RWPE2 (cell line): ENCODE measurements around the gene KCNF1.

Source experiments
- ATAC-seq: fragments of 200-7000 bp; cut with Tn5 transposase; 3 replicates; pipeline ENCODE4 v1.9.1; 2021; ENCODE audit warnings: low read depth
- DNase-seq: peaks from one replicate; pipeline ENCODE4 v3.0.0-alpha.2; 2020; ENCODE audit warnings: low spot score
- H3K27ac ChIP-seq: fragments of 450-650 bp; 2 replicates; pipeline ENCODE4 v1.5.1; 2017; ENCODE audit warnings: mild to moderate bottlenecking; ENCODE audit not compliant: poor library complexity, severe bottlenecking
- H3K27me3 ChIP-seq: fragments of 250-450 bp; sonication (Bioruptor Pico); 2 replicates; pipeline ENCODE4 v1.5.1; 2021; ENCODE audit warnings: mild to moderate bottlenecking, moderate library complexity; ENCODE audit not compliant: insufficient read depth, poor library complexity, severe bottlenecking
- H3K36me3 ChIP-seq: fragments of 250-450 bp; sonication (Bioruptor Pico); 2 replicates; pipeline ENCODE4 v1.5.1; 2020; ENCODE audit warnings: low read depth, mild to moderate bottlenecking, moderate library complexity
- H3K4me1 ChIP-seq: fragments of 250-450 bp; sonication (Bioruptor Pico); 2 replicates; pipeline ENCODE4 v1.5.1; 2021; ENCODE audit warnings: mild to moderate bottlenecking, moderate library complexity; ENCODE audit not compliant: insufficient read depth, poor library complexity, severe bottlenecking
- H3K4me3 ChIP-seq: fragments of 250-450 bp; sonication (Bioruptor Pico); 2 replicates; pipeline ENCODE4 v1.5.1; 2021; ENCODE audit warnings: mild to moderate bottlenecking, moderate library complexity; ENCODE audit not compliant: severe bottlenecking
- H3K9me3 ChIP-seq: fragments of 250-450 bp; sonication (Bioruptor Pico); 2 replicates; pipeline ENCODE4 v1.5.1; 2021; ENCODE audit warnings: mild to moderate bottlenecking, moderate library complexity; ENCODE audit not compliant: severe bottlenecking
- TF ChIP-seq, protein P1 (sequence below): fragments of 450-650 bp; IDR thresholded peaks from one replicate; pipeline ENCODE4 v1.5.1; 2017; ENCODE audit warnings: mild to moderate bottlenecking, moderate library complexity; ENCODE audit not compliant: poor library complexity, severe bottlenecking

The KCNF1 gene

DNA sequence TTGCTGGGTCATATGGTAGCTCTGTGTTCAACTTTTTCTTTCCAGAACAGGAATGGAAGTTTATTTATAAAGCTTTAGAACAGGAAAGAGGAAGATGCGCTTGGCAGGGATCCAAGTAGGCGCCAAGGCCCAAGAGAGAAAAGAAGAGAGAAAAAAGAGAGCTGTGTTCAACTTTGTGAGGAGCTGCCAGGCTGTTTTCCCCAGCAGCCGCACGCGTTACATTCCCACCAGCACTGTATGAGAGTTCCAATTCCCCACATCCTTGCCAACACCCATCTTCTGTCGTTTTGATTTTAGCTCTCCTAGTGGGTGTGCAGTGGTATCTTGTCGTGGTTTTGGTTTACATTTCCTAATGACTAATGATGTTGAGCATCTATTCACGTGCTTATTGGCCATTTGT lies 51.4 kb downstream of the KCNF1 start:
- Histone ChIP-seq H3K4me1 (no peaks in the 10 kb centered on the region), H3K27ac (no peak overlapping the region), H3K27me3 (peaks cover 5% of the 10 kb centered on the region), H3K4me3 (no peak overlapping the region), H3K9me3 (no peaks in the 10 kb centered on the region), H3K36me3 (no peaks in the 10 kb centered on the region)
- no peak for ATAC-seq
- no peak for DNase-seq
- TF ChIP-seq, protein P1, sequence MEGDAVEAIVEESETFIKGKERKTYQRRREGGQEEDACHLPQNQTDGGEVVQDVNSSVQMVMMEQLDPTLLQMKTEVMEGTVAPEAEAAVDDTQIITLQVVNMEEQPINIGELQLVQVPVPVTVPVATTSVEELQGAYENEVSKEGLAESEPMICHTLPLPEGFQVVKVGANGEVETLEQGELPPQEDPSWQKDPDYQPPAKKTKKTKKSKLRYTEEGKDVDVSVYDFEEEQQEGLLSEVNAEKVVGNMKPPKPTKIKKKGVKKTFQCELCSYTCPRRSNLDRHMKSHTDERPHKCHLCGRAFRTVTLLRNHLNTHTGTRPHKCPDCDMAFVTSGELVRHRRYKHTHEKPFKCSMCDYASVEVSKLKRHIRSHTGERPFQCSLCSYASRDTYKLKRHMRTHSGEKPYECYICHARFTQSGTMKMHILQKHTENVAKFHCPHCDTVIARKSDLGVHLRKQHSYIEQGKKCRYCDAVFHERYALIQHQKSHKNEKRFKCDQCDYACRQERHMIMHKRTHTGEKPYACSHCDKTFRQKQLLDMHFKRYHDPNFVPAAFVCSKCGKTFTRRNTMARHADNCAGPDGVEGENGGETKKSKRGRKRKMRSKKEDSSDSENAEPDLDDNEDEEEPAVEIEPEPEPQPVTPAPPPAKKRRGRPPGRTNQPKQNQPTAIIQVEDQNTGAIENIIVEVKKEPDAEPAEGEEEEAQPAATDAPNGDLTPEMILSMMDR = no peak
